SH-SY5Y (cell line): Measurements from ENCODE around the gene RAB9A.

Experiments
- GATA2 ChIP-seq: IDR thresholded peaks from 2 replicates; pipeline ENCODE4 v1.6.1; 2011; ENCODE audit warnings: mild to moderate bottlenecking, low read depth, low read length
- GATA3 ChIP-seq: IDR thresholded peaks from 2 replicates; pipeline ENCODE4 v1.6.1; 2011; ENCODE audit warnings: low read depth, mild to moderate bottlenecking, low read length, moderate library complexity

The RAB9A gene

DNA sequence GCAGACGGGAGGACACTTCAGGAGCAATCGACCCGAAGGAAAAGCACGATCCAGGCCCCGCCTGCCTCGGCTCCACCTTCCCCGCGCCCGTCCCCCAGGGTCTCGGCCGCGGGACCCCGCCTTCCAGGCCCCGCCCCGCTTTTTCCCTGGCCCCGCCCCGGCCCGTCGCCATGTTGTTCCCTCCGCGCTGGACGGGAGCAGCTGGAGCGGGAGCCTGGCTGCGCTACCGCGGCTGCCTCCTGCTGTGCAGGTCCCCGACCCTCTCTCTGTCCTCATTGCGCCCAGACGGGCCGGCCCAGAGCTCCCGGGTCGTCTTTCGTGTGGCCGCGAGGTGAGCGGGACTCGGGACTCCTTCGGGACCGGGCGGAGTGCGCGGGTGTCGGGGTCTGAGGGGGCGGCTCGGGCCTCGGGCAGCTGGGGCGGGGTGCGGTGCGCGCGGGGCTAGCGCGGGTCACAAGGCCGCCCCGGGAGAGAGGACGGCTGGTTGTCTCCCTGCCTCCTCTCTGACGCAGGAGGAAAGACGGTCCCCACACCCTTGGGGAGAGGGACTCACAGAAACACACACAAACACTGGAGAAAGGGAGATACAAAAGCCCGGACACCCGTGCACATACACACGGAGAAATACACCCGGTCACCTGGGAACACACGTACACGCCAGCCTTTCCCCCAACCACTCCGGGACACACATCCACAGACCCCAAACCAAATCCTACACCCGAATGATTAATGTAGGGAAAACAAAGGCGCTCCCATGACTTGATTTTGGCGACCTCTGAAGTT, at the start of gene RAB9A:
RAB9A (plus strand) TSS at position 171 of the 783 bp plus-strand sequence. CDS start 19,619 bp downstream, outside the sequence.
- TF ChIP-seq GATA2 (no peak), GATA3 (no peak)

DNA sequence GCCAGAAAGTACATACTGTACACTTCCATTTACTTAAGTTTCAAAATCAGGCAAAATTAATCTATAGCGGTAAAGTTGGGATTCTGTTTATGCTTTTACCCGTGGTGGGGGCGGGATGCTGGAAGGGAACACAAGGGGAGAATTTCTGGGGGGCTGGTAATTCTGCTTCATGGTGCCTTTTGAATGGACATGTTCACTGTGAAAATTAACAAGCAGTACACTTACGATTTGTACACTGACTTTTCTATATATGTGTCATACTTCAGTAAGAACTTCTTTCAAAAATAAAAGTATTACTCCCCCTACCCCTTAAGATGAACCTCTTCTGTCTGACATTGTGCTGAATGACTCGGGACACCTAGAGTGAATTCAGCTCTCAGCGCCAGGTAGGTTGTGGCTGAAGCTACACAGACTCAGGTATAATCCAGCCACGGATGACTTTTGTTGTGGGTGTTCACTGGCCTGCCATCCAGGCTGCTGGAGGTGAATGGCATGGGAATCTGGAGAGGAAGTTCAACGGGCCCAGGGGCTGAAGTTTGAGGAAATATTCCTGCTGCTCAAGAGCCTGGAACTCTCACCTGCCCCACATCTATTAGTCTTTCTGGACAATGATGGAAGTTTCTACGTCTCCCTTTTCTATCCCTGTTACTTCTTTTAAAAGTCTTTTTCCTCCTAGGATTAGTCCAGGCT, 43.3 kb upstream of the RAB9A start:
- TF ChIP-seq GATA2: no peak
- TF ChIP-seq GATA3: no peak

- TF ChIP-seq GATA3 (no peak), GATA2 (no peak)
Observed at GRCh38 chrX:13646154-13646549, 42.8 kb upstream of the RAB9A start.

GRCh38 chrX:13647709-13648212, 41.2 kb upstream of the RAB9A start:
- TF ChIP-seq GATA3: no peak

DNA sequence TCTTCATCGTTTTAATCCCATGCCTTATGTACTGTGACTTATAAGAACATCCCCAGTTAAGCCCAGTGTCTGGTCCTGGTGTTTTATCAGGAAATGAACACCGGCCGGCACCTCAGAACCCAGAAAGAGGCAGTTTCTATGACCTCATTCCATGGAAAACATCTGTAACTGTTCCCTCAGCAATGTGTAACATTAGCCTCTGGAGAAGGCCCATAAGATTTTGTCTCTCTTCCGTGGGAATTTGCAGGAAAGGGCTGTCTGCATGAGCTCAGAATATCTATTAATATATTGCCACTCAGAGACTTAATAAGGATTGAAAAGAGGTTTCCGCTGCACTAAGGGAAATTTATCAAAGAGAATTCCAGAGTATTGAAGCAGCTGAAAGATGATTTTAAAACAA, 39.1 kb upstream of the RAB9A start:
- TF ChIP-seq GATA3 (no peak), GATA2 (no peak)

GRCh38 chrX:13650318-13650717, 38.6 kb upstream of the RAB9A start:
- no peak for TF ChIP-seq GATA3
- TF ChIP-seq GATA2: no peak

DNA sequence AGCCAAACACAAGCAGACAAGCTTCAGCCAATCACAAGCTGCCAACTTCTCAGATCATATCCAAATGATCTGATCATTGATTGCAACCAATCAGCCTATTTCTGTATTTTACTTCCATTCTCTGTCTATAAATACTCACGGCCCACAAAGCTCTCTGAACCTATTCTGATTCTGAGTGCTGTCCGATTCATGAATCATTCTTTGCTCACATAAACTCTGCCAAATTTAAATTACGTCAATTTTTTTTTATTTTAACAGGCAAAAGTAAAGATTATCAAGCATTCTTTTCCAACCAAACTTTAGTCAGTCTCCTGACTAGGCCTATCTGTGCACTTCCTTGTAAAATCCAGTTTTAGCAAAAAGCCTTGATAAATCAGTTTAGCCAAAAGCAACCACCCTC, 37.8 kb upstream of the RAB9A start:
- no peak for TF ChIP-seq GATA2
- TF ChIP-seq GATA3: no peak

DNA sequence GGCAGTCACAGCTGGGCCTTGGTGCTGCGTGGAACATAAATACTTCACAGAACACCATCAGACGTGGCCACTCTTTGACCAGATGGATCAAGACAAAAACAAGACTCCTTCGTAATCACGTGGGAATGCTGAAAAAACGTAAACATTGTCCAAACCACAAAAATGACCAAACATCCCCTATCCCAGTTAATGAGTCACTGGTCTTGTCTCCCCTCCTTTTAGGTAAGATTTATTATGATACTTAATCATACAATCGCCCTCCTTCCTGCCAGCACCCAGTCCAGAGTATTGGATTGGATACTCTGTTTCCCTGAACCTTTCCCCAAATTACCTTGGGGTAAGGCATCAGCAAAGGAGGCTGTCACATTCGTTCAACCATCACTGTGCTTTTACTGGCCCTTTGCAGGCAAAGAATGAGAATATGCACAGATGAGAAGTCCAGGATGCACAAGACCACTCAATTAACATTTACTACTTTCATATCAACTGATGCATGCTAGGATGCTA, 36.6 kb upstream of the RAB9A start:
- TF ChIP-seq GATA3 (no peak), GATA2 (no peak)

DNA sequence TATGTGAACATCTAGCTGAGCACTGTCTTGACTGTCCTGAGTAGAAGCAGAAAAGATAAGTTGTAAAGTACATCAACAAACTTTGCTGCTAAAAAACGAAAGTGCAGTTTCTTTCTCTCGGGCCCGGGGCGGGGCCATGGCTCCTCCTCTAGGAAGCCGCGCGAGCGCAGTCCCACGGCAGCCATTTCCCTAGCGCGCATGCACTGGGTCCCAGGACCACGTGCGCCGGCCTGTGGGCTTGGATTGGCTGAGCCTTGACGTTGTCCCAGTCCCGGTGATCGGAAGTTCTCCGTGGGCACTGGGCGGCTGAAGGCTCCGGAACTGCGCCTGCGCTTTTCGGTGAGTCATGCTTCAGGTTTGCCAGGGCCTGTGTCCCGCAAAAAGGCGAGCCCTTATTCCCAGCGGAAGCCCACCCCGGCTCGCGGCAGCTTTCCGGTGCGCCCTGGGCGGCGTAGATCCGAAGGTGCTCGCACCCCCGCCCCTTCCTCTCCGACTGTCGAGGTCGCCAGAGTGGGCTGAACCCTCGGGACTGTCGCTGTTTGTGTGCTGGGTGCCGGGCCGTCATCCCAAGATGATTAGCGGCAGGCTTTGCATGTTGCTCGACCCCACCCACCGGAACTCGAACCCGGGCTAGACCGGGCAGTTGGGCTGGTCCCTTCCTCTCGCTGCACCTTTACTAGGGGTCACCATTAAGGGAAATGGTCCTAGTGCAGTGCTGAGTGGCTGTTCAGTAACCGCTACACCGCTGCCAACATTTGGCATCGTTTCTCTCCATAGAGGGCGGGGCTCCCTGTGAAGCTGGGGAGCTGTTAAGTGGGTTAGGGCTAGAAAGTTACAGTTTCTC, 35.9 kb upstream of the RAB9A start, which contains the start of gene TCEANC:
TCEANC (plus strand) TSS at position 292 of the 844 bp plus-strand sequence. CDS start 9,368 bp downstream, outside the sequence.
- TF ChIP-seq GATA2 (no peak), GATA3 (no peak)

DNA sequence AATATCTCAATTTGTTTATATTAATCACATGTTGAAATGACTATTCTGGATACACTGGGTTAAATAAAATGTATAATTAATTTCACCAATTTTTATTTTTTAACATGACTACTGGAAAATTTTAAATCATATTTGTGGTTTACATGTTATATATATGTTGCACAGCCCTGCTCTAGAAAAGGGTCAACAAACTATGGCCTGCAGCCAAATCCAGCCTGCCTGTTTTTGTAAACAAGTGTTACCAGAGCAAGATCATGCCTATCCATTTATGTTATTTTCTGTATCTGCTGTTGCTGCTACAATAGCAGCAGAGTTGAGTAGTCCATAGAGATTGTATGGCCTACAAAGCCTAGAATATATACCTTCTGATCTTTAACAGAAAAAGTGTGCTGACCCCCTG, 34.8 kb upstream of the RAB9A start:
- no peak for TF ChIP-seq GATA2
- TF ChIP-seq GATA3: no peak

DNA sequence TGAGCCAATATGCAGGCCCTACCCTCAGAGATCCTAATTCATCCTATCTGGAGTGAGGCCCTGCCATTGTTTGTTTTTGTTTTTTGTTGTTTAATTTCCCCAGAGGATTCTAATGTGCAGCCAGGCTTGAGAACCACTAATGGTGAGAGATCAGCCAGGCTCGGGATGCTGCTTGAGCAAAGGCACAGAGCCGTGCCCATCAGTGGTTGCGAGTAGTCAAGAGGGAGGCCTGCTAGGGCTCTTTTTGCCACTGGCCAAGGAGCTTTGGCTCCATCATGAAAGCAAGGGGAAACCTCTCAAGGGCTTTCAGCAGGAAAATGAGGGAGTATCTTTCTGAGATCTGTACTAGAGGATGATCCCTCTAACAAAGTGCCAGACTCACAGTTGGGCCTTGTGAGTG, 33.3 kb upstream of the RAB9A start:
- TF ChIP-seq GATA2 (no peak), GATA3 (no peak)

- TF ChIP-seq GATA2 (no peak), GATA3 (no peak)
Observed at GRCh38 chrX:13658602-13659001, 30.3 kb upstream of the RAB9A start.

- TF ChIP-seq GATA3 (no peak), GATA2 (no peak)
Observed at GRCh38 chrX:13659063-13659462, 29.9 kb upstream of the RAB9A start.

DNA sequence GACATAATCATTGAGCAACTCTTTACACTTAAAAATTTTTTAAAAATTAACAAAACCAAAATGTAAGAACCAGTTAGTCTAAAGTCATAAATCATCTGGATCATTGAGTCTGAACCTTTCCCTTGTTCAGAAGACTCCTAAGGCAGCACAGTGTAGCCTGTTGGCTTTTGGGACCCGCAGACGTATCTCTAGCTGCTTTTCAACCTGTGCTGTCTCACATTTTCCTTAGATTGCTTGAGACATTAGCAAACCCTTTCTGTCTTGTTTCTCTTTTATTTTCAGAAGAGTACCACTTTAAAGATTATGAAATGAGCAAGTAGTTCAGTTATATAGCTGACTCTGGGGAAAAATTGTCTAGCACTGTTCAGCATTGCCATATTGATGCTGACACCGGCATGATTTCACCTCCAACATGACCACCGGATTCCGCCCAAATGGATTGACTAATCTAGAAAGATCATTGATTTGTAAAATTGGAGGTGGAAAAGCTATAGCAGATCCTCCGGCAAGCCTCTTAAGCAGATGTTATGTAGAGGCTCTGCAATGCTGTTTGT, 27.1 kb upstream of the RAB9A start:
- no peak for TF ChIP-seq GATA2
- no peak for TF ChIP-seq GATA3
